Measurements from ENCODE around the gene BCL11B. TPM values are rescaled to one million over a fixed set of nuclear protein-coding genes. Genes with fewer than 3 reads are reported as not detected.

BCL11B gene
- total RNA-seq, 1 donor from 2014 or later = 1.3 TPM

GRCh38 chr14:99245564-99246511, 26.2 kb downstream of the BCL11B start:
- Histone ChIP-seq H3K9ac (no peak overlapping the region), H3K36me3 (no peaks in the 10 kb centered on the region), H3K9me3 (ENCODE audit: low read depth) (no peaks in the 10 kb centered on the region), H3K27ac (no peak overlapping the region), H3F3A (ENCODE audit: low read depth) (peaks cover 26% of the 10 kb centered on the region), H3K27me3 (peaks cover 88% of the 10 kb centered on the region), H3K4me1 (peaks cover 5% of the 10 kb centered on the region), H3K79me2 (ENCODE audit: low read depth) (no peaks in the 10 kb centered on the region), H3K4me2 (peak overlapping the region; percentile 91), H4K20me1 (ENCODE audit: low read depth) (no peaks in the 10 kb centered on the region), H2AFZ (replicated peaks) (peak overlapping the region; percentile 78), H3K4me3 (peak overlapping the region; percentile 52)
- Mint-ChIP-seq H3K36me3 (no peaks in the 10 kb centered on the region), H3K9me3 (no peaks in the 10 kb centered on the region), H3K27ac (no peak overlapping the region), H3K4me1 (peaks cover 46% of the 10 kb centered on the region), H3K27me3 (ENCODE audit: insufficient read depth, low read depth) (peaks cover 54% of the 10 kb centered on the region), H3K4me3 (peak overlapping the region; percentile 84)
- DNase-seq (ENCODE audit: low spot score) = peak; percentile 88
- TF ChIP-seq EZH2 (IDR thresholded peaks at IDR 0.05) (peak; percentile 19), EZH2phosphoT487 (IDR thresholded peaks at IDR 0.05) (no peak)
- TF ChIP-seq, protein P1, sequence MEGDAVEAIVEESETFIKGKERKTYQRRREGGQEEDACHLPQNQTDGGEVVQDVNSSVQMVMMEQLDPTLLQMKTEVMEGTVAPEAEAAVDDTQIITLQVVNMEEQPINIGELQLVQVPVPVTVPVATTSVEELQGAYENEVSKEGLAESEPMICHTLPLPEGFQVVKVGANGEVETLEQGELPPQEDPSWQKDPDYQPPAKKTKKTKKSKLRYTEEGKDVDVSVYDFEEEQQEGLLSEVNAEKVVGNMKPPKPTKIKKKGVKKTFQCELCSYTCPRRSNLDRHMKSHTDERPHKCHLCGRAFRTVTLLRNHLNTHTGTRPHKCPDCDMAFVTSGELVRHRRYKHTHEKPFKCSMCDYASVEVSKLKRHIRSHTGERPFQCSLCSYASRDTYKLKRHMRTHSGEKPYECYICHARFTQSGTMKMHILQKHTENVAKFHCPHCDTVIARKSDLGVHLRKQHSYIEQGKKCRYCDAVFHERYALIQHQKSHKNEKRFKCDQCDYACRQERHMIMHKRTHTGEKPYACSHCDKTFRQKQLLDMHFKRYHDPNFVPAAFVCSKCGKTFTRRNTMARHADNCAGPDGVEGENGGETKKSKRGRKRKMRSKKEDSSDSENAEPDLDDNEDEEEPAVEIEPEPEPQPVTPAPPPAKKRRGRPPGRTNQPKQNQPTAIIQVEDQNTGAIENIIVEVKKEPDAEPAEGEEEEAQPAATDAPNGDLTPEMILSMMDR (IDR thresholded peaks at IDR 0.05) = no peak

GRCh38 chr14:99244941-99245563, 26.9 kb downstream of the BCL11B start:
- Histone ChIP-seq H3K4me1 (peaks cover 5% of the 10 kb centered on the region), H3F3A (ENCODE audit: low read depth) (peaks cover 26% of the 10 kb centered on the region), H3K4me3 (peak overlapping the region; percentile 52), H3K4me2 (peak overlapping the region; percentile 91), H4K20me1 (ENCODE audit: low read depth) (no peaks in the 10 kb centered on the region), H3K36me3 (no peaks in the 10 kb centered on the region), H3K27me3 (peaks cover 89% of the 10 kb centered on the region), H3K79me2 (ENCODE audit: low read depth) (no peaks in the 10 kb centered on the region), H3K9ac (no peak overlapping the region), H3K9me3 (ENCODE audit: low read depth) (no peaks in the 10 kb centered on the region), H3K27ac (no peak overlapping the region), H2AFZ (replicated peaks) (peak overlapping the region; percentile 78)
- no peak for DNase-seq (ENCODE audit: low spot score)
- H3K27me3 Mint-ChIP-seq (ENCODE audit: insufficient read depth, low read depth) = peaks cover 53% of the 10 kb centered on the region
- H3K4me1 Mint-ChIP-seq = peaks cover 46% of the 10 kb centered on the region
- no peaks in the 10 kb centered on the region for H3K36me3 Mint-ChIP-seq
- peak overlapping the region; percentile 81 for H3K4me3 Mint-ChIP-seq
- TF ChIP-seq, protein P1 (IDR thresholded peaks at IDR 0.05) = no peak
- peak; percentile 53 for TF ChIP-seq EZH2 (IDR thresholded peaks at IDR 0.05)
- TF ChIP-seq EZH2phosphoT487 (IDR thresholded peaks at IDR 0.05) = no peak
- H3K27ac Mint-ChIP-seq = no peak overlapping the region
- H3K9me3 Mint-ChIP-seq = no peaks in the 10 kb centered on the region

GRCh38 chr14:99244367-99244901, 27.6 kb downstream of the BCL11B start:
- H3K27me3 ChIP-seq = peaks cover 87% of the 10 kb centered on the region
- no peak overlapping the region for H3K27ac ChIP-seq
- H3K4me3 Mint-ChIP-seq = no peak overlapping the region
- H3K27me3 Mint-ChIP-seq (ENCODE audit: insufficient read depth, low read depth) = peaks cover 54% of the 10 kb centered on the region
- H3K9me3 Mint-ChIP-seq = no peaks in the 10 kb centered on the region
- H3K4me2 ChIP-seq = no peak overlapping the region
- H4K20me1 ChIP-seq (ENCODE audit: low read depth) = no peaks in the 10 kb centered on the region
- H3K9ac ChIP-seq = no peak overlapping the region
- no peak for DNase-seq (ENCODE audit: low spot score)
- no peak overlapping the region for H3K4me3 ChIP-seq
- peaks cover 26% of the 10 kb centered on the region for H3F3A ChIP-seq (ENCODE audit: low read depth)
- peak overlapping the region; percentile 57 for H3K27ac Mint-ChIP-seq
- peaks cover 5% of the 10 kb centered on the region for H3K4me1 ChIP-seq
- H3K9me3 ChIP-seq (ENCODE audit: low read depth) = no peaks in the 10 kb centered on the region
- peaks cover 46% of the 10 kb centered on the region for H3K4me1 Mint-ChIP-seq
- no peak overlapping the region for H2AFZ ChIP-seq (replicated peaks)
- no peaks in the 10 kb centered on the region for H3K36me3 ChIP-seq
- no peak for TF ChIP-seq EZH2phosphoT487 (IDR thresholded peaks at IDR 0.05)
- TF ChIP-seq, protein P1 (IDR thresholded peaks at IDR 0.05) = no peak
- TF ChIP-seq EZH2 (IDR thresholded peaks at IDR 0.05) = no peak
- no peaks in the 10 kb centered on the region for H3K79me2 ChIP-seq (ENCODE audit: low read depth)
- no peaks in the 10 kb centered on the region for H3K36me3 Mint-ChIP-seq

Measured in neural progenitor cell (in vitro differentiated cells).